ENCODE results near the gene PTPRT.

PTPRT gene

GRCh38 chr20:42974347-42974746, 215.4 kb downstream of the PTPRT start:
- DNase-seq (ENCODE audit: low spot score), result no peak

DNA sequence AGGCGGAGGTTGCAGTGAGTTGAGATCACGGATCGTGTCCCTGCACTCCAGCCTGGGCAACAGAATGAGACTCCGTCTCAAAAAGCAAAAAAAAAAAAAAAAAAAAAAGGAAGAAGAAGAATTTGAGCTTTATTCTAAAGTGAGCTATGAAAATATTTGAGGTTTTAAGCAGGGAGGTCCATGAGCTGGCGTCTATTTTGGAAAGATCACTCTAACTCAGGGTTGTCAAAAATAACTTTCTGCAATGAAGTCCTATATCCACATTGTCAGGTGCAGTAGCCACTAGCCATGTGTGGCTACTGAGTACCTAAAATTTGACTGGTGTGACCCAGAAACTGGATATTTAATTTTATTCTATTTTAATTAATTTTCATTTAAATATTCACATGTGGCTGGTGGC, 217.1 kb downstream of the PTPRT start:
- DNase-seq (ENCODE audit: low spot score), result no peak

DNA sequence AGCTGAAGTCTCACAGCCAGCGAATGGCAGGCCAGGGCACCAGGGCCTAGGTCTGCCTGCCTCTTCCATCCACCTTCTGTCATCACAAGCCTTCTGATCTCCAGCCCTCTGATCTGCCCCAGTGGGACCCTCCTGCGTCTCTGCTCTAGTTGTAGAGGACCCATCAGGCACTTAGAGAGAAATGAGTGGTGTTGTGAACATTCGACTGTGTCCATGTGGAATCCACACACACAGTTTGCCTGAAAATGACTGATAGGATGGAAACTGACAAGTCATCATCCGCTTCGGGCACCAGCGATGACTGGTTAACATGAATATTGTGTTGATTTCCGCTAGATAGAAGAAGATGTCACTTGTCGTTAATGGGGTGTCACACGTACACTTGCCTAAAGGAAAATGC, 221.0 kb downstream of the PTPRT start:
- no peak for DNase-seq (ENCODE audit: low spot score)

- no peak for DNase-seq (ENCODE audit: low spot score)
Measured at GRCh38 chr20:42963796-42964195, 225.9 kb downstream of the PTPRT start.

- no peak for DNase-seq (ENCODE audit: low spot score)
Measured at GRCh38 chr20:42961771-42962170, 227.9 kb downstream of the PTPRT start.

DNA sequence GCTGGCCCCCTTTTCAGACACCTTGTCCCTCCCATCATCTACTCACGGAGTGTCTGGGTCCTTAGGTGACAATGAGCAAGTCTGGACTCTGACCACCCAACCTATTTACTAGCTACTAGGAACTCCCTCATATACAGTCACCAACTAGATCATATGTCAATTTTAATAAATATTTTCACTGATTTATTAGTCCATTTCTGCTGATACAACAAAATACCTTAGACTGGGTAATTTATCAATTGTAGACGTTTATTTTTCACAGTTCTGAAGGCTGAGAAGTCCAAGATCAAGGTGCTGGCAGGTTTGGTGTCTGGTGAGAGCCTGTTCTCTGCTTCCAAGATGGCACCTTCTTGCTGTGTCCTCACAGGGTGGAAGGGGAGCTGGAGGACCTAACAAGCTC, 229.7 kb downstream of the PTPRT start:
- DNase-seq (ENCODE audit: low spot score), result no peak

DNA sequence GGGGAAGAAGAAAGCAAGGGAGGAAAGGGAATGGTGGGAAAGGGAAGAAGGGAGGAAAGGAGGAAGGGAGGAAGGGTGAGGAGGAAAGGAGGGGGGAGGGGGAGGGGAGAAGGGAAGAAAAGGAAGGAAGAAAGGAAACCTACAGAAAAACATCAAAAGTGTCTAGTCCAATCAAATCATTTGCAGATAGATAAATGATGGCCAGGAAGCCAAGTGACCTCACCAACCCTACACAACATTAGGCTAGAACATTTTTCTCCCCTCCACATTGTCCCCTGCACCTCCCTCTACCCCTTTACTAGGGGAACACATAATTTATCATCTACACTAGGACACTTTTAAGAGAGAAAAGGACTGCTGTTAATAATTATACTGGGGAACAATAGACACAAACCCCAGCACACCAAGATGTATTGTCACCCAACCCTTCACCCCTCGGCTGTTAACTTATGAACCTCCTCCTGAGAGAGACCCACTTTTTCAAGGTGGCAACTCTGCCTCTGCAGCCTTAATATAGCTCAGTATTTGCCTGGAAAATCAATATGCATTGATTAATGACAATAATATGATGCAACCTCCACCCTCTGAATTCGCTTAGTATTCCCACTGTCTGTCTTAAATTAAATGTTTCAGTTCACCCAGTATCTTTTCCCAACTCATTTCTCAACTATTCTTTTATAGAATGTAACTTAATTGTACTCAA, 231.2 kb downstream of the PTPRT start:
- DNase-seq (ENCODE audit: low spot score), result no peak

DNA sequence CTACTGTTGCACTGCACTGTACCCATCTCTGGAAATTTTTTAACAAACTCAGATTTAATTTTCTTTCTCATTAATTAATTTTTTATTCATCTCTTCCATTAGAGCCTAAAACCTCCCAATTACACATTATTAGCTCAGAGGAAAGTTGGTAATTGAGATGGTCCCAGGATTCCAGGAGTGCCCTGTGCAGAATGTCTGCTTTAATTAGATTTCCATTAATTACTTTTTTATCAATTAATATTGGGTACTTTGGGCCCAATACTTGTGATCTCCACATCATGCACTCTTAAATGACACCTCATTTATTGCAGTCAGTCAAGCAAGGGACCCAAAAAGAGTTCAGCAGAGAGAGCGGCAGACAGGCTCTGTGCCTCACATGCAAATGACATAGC, 232.0 kb downstream of the PTPRT start:
- no peak for DNase-seq (ENCODE audit: low spot score)

DNA sequence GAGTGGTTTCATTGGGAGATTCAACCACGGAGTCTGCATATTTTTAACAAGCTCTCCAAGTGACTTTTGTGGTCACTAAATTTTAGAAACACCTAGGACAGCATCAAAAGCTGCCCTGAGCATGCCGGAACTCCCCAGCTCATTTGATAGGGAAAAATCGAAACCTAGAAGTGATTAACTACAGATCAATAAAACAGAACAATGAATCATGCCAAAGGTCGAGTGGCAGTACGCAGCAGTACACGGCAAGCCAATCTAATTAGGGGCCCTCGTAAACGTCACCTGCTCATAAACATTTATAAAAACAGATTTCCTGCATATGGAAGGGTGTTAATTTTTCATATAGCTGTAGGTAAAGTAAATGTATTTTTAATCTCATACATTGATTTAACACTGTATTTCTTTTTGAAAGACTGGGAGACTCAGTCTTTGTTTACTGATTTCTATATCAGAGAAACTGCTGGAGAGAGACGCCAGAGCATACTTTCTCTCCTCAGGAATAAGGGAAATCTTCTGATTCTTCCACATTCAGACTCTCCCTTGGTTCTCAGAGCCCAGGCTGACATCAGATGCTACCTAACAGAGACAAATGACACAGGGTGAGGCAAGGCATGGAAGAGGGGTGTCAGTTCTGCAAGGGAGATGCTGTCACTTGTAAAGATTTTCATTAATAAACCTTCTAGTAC, 232.5 kb downstream of the PTPRT start:
- DNase-seq (ENCODE audit: low spot score), result no peak

DNA sequence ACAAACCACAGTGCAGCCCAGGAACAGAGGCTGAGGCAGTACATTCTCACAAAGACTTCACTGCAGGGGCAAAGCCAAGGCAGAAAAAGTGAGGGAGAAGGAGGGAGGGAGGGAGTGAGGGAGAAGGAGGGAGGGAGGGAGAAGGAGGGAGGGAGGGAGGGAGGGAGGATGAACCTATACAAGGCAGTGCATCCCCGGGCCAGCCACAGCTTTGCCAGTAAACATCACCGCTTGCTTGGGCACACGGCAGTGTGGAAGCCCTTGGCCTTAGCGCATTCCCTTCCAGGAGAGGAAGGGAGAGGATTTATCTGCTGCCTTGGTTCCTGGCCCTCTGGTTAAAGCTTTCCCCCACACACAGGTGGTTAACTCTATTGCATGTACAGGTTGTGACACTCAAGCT, 234.0 kb downstream of the PTPRT start:
- no peak for DNase-seq (ENCODE audit: low spot score)

GRCh38 chr20:42954951-42955350, 234.8 kb downstream of the PTPRT start:
- DNase-seq (ENCODE audit: low spot score), result no peak

GRCh38 chr20:42949950-42950349, 239.8 kb downstream of the PTPRT start:
- DNase-seq (ENCODE audit: low spot score), result no peak

- DNase-seq (ENCODE audit: low spot score), result no peak
Measured at GRCh38 chr20:42945234-42945994, 244.3 kb downstream of the PTPRT start.

DNA sequence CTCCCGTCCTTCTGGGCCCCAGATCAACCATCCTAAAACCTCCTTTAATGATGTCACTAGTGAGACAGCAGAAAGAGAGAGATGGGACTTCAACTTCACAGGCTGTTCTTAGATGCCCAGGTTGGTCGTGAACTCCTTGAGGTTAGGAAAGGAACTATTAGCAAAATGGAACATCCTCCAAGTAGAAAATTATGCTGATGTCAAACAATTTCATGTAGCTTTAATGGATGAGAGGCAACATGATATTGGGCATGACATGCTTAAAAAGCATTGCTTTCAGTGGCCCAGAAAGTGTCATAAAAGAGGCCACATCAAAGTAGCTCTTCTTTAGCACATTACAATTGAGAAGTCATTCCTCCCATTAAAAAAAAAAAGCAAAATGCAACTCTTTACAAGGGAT, 248.1 kb downstream of the PTPRT start:
- no peak for DNase-seq (ENCODE audit: low spot score)

- no peak for DNase-seq (ENCODE audit: low spot score)
Measured at GRCh38 chr20:42938441-42939205, 251.1 kb downstream of the PTPRT start.

DNA sequence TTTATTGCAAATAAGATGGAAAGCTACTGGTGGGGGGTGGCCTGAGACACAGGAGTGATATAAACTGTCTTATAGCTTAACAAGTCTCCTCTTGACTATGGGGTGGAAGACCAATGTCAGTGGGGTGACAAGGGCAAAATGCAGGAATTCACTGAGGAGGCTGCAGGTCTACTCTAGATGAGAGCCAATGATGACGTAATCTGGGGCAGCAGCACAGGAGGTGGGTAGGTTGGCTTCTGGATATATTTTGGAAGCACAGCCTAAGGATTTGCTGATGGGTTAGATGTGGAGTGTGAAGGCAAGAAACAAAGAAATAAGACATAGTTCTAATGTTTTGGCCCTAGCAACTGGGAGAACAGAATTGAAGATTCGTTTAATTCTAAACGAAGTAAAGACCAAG, 253.2 kb downstream of the PTPRT start:
- no peak for DNase-seq (ENCODE audit: low spot score)

DNA sequence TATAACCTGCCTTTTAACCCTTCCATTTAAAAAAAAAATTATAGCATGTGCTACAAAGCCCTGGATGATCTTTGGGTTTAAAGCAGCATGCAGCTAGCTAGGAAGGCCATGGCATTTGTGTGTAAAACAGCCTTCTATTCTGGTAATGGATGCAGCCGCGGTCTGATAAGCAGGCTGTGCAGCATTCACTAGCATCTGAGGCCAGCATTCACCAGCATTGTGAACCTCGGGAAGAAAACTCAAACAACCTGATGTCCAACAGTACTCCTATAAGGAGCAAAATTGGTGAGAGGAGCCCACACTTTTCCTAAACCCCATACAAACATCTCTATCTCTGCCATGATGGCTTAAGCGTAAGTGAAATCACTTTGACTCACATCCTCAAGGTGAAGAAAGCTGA, 265.5 kb downstream of the PTPRT start:
- no peak for DNase-seq (ENCODE audit: low spot score)

DNA sequence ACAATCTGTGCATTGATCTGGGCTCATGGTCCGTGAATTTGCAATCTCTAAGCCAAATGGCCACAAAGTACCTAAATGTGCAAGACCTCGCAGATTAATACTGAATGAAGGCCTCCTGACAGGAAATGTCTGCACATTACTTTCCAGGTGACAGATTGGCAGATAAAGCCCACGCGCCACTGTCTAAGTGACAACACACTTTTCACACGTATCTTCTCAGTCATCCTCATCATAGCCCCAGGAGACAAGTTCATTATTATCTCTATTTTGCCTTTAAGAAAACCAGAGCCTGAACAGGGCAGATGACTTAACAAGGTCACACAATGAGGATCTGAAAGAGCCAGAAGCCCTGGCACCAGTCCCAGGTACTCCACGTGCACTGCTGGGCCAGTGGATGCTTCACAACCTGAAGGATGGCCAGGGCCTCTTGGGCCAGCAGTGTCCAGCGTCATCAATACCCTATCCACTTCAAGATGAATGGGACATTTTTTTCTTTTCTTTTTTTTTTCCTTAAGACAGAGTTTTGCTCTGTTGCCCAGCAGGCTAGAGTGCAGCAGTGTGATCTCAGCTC, 266.3 kb downstream of the PTPRT start:
- DNase-seq (ENCODE audit: low spot score), result no peak

DNA sequence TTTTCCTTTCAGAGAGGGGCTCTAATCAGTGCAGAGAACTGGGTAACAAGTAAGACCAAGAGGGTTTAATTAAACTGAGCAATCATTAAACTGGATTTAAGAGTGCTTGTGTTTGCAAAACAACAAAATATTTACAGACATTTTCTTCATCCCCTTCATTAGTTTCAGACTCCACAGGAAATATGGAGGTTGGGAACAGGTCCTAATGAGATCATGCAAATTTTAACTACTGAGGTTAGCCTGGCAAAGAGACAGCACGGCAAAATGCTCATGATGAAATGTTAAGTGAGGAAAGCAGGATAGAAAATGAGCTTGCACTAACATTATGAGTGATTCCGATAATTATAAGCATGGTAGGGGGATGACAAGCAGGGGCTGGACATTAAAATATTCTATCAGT, 268.9 kb downstream of the PTPRT start:
- DNase-seq (ENCODE audit: low spot score), result no peak

DNA sequence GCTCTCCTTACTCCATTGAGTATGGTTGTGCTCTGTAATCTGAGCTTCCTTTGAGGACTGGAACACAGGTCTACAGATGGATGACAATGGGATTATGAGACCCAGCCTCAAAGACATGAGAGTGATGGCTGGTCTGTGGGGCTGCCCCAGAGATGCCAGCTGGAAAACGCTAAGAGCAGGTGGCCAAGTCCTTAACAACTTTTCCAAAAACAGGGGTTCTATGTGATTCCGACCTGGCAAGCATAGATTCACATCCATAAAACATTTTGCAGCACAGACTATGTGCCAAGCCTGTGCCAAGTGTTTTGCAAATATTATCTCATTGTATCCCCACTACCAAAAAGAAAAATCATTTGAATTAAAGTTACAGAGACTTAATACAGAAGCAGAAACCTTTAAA, 270.4 kb downstream of the PTPRT start:
- no peak for DNase-seq (ENCODE audit: low spot score)

- no peak for DNase-seq (ENCODE audit: low spot score)
Measured at GRCh38 chr20:42915081-42915480, 274.6 kb downstream of the PTPRT start.

GRCh38 chr20:42914302-42914701, 275.4 kb downstream of the PTPRT start:
- no peak for DNase-seq (ENCODE audit: low spot score)

Data from cerebellar cortex (tissue), 1 donor.